GM11168 (cell line): ENCODE data around the gene LYRM4.
"Not testable (repeated sequence)": the region's sequence is repeated elsewhere in the genome, so short reads cannot be mapped to it uniquely, and the experiment has no call there.

ENCODE experiments used
- in situ Hi-C: fragments of 300-500 bp; cut with MboI; formaldehyde crosslinking; loops from one replicate; pipeline ENCODE4 v1.12.0; 2022; ENCODE audit warnings: low sequenced_read_pairs; ENCODE audit not compliant: unreplicated experiment

The LYRM4 gene

GRCh38 chr6:5130135-5130866, 130.4 kb downstream of the LYRM4 start:
- in situ Hi-C loops, result loop anchor here (25.0 kb wide), 1 partner anchor 182 kb away; no protein-coding TSS in a partner anchor

GRCh38 chr6:5128351-5128750, 132.4 kb downstream of the LYRM4 start:
- in situ Hi-C loops, result loop anchor here (25.0 kb wide), 1 partner anchor 184 kb away; no protein-coding TSS in a partner anchor

DNA sequence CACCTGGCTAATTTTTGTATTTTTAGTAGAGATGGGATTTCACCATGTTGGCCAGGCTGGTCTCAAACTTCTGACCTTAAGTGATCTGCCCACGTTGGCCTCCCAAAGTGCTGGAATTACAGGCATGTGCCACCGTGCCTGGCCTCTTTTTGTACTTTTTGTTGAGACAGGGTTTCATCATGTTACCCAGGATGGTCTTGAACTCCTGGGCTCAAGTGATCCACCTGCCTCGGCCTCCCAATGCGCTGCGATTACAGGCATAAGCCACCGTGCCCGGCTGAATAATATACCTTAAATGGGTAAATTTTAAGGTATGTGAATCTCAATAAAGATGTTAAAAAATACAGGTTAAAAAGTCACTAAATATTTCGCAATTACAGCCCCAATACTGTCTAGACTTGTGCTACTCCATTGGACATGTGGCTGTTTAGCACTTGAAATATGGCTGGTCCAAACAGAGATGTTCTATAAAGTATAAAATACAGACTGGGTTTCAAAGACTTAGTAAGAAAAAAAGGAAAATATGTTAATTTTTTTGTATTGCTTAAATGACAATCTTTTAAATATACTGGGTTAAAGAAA, 133.6 kb downstream of the LYRM4 start:
- in situ Hi-C loops, result loop anchor here (25.0 kb wide), 1 partner anchor 185 kb away; no protein-coding TSS in a partner anchor

GRCh38 chr6:5126214-5126613, 134.5 kb downstream of the LYRM4 start:
- in situ Hi-C loops, result loop anchor here (25.0 kb wide), 1 partner anchor 186 kb away; no protein-coding TSS in a partner anchor

GRCh38 chr6:5125152-5126006, 135.4 kb downstream of the LYRM4 start:
- in situ Hi-C loops, result loop anchor here (25.0 kb wide), 1 partner anchor 187 kb away; no protein-coding TSS in a partner anchor

DNA sequence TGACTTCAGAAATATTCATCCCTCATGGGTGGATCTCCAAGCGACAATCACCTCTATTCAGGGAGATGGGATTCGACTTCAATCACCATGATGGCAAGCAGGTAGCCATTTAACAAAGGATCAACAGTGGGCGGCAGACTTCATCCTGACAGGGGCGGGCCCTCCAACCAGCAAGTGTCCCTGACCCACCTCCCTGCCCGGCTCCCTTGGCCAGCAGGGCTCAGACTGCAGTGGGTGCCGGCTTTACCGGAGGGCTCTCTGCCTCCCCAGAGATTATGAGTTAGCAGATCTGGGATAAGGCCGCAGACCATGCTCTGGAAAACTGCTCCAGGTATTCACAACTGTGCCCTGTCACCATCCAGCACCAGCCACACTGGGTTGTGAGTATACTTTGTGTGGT, 136.2 kb downstream of the LYRM4 start:
- in situ Hi-C loops, result no loop called here

GRCh38 chr6:5123296-5124143, 137.2 kb downstream of the LYRM4 start:
- in situ Hi-C loops, result no loop called here

- in situ Hi-C loops, result no loop called here
Observed at GRCh38 chr6:5122504-5123112, 138.1 kb downstream of the LYRM4 start.

- in situ Hi-C loops, result no loop called here
Observed at GRCh38 chr6:5121956-5122355, 138.8 kb downstream of the LYRM4 start.

GRCh38 chr6:5121479-5121878, 139.3 kb downstream of the LYRM4 start:
- in situ Hi-C loops, result no loop called here

GRCh38 chr6:5120543-5120942, 140.2 kb downstream of the LYRM4 start:
- in situ Hi-C loops, result not testable (repeated sequence)

DNA sequence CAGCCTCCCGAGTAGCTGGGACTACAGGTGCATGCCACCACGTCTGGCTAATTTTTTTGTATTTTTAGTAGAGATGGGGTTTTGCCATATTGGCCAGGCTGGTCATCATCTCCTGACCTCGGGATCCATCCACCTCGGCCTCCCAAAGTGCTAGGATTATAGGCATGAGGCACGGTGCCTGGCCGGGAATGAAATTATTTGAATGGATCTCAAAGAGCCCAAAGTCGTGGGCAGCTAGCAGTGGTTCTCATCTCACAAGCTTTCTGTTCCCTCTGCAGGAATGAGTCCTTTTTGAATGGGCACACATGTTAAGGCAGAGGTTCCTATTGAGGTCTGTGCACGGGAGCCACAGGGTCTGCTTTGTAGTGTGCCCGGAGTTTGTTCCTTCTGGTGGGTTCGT, 140.7 kb downstream of the LYRM4 start:
- in situ Hi-C loops, result no loop called here

GRCh38 chr6:5119090-5119951, 141.4 kb downstream of the LYRM4 start:
- in situ Hi-C loops, result no loop called here

GRCh38 chr6:5116243-5116991, 144.3 kb downstream of the LYRM4 start:
- in situ Hi-C loops, result no loop called here

GRCh38 chr6:5115168-5115567, 145.6 kb downstream of the LYRM4 start:
- in situ Hi-C loops, result no loop called here

DNA sequence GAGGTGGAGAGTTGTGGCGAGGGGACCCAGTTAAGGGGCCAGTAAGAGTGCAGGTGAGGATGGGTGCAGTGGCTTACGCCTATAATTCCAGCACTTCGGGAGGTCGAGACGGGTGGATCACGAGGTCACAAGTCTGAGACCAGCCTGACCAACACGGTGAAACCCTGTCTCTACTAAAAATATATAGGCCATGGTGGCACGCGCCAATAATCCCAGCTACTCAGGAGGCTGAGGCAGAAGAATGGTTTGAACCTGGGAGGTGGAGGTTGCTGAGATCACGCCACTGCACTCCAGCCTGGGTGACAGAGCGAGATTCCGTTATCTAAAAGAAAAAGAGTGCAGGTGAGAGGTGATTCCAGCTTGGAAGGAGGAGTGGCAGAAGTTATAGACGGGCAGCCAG, 147.7 kb downstream of the LYRM4 start:
- in situ Hi-C loops, result loop anchor here (5.0 kb wide), 1 partner anchor 36 kb away; no protein-coding TSS in a partner anchor

DNA sequence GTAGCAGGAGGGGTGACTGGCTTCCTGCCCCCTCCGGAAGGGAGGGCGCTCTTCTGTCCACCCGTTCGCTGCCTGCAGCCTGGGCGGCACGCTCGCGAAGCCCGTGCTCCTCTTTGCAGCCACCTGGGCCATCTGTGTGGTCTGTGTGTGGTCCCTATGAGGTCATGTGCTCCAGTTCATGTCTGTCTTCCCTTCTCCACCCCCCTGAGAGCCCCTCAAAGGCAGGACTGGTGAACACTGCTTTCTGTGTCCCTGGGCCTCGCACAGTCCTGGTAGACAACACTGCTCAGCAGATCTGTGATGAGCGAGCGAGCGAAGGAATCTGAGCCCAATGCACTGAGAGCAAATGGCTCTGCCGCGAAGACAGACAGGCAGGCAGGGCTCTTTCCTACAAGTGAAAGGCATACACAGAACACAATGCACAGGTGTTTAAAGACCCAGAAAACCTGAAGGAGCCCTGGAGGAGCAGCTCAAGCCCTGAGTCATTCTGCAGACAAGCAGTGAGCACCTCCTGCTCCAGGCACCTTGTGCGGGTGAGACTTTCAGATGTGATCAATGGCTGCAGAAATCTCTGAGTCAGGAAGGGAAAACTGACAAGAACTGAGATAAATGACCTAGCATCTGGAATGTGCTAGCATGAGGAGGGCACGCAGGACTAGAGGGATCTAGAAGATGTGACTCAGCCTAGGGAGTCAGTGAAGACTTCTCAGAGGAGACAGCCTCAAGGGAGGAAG, 148.5 kb downstream of the LYRM4 start:
- in situ Hi-C loops, result loop anchor here (5.0 kb wide), 1 partner anchor 35 kb away; no protein-coding TSS in a partner anchor
